Measurements from ENCODE around the gene AKT1.

The AKT1 gene

DNA sequence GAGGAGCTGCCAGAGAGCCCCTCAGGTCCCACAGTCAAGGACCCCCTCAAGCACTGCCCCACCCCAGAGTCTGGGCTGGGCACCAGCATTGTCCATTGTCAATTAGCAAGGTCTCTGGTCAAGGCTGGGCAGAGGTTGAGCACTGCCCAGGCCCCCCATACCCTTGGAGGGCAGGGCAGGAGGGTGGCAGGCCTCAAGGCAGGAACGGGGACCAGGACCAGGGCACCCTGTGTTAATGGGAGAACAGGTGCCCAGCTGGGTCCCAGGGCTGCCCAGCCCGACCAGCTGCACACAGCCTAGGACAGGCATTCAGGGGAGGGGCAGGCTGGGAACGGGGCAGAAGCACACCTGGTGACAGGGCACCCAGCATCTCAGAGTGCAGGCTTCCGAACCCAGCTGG, 24.2 kb downstream of the AKT1 start:
- DNase-seq = no peak

DNA sequence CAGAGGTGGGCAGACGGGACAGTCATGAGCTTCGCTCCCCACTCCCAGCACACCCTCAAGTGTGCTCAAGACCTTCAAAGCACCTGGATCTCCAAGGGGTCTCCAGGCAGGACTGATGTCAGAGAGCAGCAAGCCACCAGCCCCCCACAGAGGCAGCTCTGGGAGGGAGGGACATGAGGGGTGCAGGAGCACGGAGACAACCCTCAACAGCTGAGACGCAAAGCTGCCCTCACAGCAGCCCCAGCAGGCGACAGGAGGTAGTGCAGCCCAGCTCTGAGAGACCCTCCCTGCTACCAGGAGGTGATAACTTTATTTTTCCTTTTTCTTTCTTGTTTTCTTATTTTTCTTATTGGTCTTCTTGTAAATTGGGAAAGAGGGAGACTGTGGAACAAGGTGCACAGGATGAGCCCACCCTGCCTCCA, 24.7 kb downstream of the AKT1 start:
- no peak for DNase-seq

DNA sequence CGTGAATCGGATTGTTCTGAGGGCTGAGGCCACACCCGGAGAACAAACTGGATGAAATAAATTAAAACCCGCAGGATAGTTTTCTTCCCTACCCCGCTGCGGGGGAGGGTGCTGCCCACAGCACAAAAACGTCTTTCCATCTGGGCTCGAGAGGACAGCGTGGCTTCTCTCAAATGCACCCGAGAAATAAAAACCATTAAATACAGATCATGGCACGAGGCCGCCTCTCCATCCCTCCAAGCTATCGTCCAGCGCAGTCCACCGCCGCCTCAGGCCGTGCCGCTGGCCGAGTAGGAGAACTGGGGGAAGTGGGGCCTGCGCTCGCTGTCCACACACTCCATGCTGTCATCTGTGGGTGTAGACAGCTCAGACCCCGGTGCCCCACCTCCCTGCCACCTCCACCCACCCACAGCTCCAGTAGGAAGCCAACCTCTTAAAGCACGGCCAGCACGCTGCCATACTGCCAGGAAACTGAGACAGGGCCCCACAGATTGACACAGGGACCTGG, 25.4 kb downstream of the AKT1 start:
- no peak for DNase-seq

DNA sequence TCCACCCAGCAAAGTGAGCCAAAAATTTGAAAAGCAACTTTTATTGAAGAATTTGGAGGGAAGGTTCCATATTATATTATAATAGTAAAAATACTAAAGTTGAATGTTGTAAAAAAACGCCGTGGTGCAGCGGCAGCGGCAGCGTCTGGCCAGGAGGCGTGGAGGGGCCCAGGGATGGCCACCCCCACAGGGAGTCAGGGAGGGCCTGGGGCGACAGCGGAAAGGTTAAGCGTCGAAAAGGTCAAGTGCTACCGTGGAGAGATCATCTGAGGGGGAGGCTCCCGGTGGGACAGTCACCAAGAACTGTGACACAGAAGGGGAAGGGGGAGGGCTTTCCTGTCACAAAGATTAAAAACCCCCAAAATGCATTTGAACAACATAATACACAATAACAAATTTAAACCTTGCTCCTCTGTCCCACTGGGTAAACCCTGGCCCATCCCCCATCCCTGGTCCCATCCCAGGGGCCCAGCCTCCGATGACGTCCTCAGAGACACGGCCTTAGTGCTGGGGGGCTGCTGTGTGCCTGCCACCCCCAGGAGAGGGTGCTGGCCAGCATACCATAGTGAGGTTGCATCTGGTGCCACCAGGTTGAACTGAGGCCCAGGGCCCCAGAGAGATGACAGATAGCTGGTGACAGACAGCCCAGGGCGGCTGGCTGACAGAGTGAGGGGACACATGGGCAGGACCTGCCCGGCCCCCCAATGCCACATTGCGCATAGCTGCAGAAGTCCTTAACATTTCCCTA, 26.1 kb downstream of the AKT1 start:
- no peak for DNase-seq

DNA sequence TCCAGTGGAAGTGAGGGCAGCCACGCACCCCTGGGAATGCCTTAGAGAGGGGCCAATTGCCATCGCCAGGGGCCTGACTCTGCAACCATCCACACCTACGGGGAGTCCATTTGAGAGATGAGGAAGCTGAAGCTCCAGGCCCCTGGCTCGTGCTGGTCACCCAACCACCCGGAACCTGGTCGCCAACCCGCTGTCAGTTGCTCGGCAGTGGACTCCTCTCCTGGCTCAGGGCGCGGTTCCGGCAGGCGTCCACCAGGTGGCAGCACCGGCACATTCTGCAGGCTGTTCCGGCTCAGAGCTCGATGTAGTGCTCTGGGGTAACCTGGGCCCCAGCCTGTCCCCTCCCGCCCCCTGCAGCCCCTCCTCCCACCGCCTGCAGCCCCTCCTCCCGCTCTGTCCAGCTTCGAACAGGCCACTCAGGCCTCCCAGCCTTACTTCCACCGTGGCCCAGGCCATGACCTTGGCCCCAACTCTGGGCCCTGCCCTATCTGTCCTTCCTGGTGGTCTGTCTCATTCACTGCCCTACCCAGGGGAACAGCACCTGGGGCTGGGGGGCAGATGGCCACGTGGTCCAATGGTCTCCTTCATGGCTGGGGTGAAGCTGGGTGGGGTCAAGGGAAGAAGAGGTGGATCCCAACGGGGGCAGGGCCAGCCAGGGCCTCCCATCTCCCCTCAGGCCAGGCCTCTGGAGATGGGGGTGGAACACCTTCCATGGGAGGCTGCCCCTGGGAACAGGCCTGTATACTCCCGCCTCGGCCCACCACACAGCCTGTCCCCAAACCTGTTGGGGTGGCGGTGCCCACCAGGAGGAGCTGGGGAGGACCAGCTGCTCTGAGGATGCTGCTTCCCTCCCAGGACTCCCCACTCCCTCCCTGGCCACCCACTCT, 26.9 kb downstream of the AKT1 start:
- peak; percentile 79 to 97 (median 86) for DNase-seq

DNA sequence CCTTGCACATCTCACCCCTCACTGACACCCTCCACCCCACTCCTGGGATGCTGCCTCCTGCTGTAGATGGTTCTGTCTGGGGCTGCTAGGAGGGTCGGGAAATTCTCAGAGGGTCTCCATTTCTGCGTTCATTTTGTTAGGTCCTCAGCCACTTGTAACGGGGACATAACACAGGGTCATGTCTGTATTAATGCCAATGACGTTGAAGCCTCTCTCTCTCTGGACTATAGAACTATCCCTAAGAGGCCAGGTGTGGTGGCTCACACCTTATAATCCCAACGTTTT, 28.0 kb downstream of the AKT1 start:
- DNase-seq = no peak

DNA sequence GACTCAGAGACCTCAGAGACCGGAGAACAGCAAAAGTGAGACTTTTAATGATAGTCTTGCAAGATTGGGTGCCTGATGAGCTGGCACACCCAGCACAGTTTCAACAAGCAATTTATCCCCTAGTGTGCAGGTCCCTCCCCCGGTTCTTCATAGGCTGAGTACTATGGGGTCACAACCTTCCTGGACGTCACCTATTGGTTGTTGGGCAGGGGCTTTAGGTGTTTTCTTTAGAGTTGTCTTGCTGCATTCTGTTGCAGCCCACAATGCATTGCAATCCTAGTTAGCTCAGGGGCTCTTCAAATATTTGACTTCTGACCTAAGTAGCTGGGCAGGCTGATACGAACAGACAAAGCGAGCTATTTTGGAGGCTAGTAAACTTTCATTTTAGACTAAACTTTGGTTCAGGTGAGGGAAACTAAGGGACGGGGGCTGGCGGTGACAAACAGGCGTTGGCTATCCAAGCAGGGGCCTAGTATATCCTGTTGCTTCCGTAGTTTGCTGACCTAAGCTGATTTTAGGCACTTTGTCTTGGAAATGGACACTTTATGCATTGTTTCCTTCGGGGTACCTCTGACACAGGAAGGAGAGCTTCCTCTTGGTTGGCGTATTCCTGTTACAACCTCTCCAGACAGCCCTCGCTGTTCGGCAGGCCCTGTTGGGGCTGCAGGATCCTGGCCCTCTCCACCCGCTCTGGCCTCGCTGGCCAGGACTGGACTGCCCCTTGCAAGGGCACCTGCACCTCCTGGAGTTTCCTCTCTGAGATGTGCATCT, 28.5 kb downstream of the AKT1 start:
- no peak for DNase-seq

DNA sequence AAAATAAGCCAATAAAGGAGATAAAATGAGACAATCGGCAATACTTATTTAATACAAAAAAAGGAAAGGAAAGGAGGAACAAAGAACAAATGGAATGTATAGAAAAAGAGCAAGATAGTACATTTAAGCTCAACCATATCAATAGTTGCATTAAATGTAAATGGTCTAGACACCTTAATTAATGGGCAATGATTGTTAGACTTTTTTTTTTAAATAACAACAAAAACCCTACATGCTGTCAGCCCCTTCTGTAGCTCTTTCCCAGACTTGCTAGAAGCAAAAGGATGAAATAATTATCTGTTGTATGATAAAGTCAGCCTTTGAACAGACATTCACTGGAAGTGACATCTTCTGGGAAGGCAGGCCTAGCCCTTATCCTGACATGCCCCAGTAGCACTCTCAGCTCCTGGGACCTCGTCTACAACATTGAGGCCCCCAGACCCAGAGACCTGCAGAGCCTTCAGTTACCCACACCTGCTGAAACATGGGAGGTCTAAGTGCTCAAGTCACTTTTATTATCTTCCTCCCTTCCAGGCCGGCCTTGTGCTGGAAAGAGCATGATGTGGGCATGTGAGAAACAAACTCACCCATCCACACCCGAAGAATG, 29.2 kb downstream of the AKT1 start:
- no peak for DNase-seq

DNA sequence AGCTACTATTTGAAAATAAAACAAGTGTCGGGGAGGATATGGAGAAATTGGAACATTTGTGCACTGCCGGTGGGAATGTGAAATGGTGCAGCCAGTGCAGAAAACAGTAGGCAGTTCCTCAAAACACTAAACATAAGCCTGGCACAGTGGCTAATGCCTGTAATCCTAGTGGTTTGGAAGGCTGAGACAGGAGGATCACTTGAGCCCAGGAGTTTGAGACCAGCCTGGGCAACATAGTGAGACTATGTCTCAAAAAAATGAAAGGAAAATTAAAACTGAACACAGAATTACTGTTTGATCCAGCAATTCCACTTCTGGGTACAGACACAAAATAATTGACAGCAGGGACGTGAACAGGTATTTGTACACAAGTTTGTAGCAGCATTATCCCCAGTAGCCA, 30.0 kb downstream of the AKT1 start:
- DNase-seq = no peak

DNA sequence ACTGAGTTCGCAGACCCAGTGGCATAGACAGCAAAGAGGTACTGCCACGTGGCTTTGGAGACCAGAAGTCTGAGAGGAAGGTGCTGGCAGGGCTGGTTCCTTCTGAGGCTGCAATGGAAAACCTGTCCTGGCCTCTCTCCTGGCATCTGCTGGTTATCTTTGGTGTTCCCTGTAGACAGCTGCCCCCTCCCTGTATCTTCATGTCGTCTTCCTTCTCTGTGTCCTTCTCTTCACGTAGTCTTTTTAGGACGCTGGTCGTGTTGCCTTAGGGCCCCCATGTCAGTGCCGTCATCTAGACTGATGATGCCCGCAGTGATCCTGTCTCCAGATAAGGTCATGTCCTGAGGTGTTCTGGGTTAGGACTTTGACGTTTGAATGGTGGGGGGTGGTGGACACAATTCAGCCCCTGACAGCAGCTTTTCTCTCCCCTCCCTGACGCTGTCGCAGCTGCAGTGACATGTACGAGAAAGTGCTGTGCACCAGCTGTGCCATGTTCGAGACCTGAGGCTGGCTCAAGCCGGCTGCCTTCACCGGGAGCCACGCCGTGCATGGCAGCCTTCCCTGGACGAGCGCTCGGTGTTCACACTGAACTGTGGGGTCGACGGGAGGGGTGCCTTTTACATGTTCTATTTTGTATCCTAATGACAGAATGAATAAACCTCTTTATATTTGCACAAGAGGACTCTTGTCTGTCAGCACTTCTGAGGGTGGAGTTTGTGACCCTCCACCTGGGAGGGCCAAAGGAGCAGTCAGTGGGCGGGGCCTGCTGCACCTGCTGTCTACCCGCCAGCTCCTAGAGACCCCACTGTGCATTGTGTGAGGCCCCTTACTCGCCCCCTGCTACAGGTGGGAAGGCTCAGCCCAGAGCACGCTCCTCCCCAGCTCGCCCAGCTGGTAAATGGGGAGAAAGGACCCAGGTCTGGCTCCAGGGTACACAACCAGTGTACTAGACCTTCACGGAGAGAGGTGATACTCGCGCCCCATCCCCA, 36.3 kb downstream of the AKT1 start:
- DNase-seq = no peak

DNA sequence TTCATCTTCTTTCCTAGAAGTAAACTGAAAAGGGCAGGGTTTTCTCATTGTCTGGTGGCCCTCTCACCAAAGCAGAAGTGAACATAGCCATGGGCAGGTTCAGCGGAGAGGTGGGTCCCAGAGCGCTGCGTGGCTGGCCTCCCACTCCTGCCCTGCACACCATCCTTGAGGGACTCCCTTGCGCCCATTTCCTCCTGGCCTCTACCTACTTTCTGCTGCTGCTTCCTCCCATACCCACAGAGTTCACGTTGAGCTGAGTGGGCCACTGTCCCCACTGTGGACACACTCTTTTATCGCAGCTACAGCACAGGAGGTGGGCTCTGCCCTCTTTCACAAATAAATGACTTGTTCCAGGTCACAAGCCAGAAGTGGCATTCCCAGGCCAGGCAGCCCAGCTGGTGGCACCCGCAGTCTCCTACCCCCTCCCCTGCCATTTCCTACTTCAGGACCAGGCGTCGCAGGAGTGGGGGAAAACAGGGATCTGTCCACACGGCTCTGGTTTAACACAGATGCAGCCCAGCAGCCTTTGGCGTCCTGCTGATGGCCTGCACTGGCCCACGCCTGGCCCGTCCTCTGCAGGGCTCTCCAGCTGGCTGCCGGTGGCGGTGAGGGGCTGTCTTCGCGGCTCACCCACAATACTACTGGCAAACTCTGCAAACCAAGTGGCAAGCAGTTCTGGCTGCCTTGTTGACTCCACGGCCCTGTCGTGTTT, 37.7 kb downstream of the AKT1 start:
- DNase-seq = no peak

DNA sequence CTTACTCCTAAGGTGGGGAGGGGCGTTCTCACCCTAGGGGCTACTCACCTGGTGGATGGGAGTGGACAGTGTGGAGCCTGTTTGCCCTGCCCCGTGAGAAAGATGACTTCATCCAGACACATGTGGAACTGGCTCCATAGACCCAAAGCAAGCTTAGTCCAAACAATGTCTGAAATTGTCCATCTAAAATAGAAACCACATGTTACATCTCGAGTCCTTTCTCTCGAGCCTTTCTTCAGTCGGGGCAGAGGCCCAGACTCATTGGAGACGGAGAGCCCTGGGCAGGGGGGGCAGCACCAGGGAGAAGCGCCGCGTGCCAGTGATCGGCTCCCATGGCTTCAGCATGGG, 38.3 kb downstream of the AKT1 start:
- no peak for DNase-seq

DNA sequence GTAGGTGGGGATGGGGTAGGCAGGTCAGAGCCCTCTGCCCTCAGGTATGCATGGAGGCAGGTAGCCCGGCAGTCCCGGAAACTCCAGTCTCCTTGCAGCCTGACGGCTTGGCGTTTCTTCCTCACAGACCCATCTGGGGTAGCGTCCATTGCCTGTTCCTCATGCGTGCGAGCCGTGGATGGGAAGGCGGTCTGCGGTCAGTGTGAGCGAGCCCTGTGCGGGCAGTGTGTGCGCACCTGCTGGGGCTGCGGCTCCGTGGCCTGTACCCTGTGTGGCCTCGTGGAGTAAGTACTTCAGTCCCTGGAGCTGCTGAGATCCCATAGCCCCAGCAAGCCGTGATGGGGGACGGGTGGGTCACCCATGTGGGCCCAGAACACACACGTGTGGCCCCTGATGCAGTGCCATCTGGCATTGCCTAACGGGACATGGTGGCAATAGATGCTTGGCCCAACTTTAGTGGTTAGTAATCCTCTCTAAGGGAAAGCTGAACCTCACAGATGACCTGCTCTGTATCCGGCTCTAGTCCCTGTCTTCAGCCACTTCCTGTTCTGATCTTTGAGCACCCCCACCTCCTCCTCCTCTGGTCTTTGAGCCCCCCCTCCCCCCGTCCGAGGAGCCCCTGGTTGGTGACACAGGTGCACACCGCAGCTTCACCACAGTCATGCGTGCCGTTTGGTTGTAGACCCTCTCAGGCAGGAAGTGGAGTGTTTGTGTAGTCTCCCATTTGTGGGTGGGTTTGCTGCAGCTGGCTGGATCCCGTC, 38.9 kb downstream of the AKT1 start:
- no peak for DNase-seq

DNA sequence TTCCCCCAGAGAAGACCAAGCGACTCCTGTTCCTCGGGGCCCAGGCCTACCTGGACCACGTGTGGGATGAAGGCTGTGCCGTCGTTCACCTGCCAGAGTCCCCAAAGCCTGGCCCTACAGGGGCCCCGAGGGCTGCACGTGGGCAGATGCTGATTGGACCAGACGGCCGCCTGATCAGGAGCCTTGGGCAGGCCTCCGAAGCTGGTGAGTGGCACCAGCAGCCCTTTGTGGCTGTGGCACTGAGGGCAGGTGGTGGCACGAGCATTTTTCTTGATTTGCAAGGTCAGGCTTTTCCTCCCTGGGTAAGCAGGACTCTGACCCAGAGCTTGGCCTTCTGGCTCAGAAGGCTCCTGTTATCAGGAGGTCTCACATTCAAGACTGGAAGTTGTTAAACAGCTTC, 39.9 kb downstream of the AKT1 start:
- no peak for DNase-seq

DNA sequence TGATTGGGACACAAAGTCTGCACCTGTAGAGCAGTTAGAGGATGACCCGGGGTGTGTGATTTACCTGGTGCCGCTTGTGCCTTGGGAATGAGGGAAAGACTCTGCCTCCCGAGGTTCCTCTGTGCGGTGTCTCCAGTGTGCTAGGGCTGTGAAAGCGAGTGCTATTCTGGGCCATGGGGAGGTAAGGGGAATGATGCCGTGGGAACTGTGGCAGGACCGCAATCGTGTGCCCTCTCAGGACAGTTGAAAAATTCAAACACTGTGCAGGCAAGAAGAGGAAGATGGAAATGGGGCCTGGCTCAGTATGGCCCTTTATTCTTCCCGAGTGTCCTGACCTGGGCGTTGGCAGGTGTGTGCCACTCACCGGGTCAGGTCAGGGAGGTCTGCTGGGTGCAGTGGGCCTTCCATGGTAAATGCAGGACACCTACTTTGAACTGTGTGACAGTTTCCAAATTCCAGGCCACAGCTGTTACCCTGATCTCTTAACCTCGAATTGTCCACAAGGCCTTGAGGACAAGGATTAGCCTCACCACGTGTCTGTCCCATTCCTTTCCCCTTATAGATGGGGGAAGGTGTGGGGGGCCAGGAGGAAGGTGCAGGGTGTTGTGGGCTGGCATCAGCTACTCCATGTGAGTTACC, 41.2 kb downstream of the AKT1 start:
- no peak for DNase-seq

DNA sequence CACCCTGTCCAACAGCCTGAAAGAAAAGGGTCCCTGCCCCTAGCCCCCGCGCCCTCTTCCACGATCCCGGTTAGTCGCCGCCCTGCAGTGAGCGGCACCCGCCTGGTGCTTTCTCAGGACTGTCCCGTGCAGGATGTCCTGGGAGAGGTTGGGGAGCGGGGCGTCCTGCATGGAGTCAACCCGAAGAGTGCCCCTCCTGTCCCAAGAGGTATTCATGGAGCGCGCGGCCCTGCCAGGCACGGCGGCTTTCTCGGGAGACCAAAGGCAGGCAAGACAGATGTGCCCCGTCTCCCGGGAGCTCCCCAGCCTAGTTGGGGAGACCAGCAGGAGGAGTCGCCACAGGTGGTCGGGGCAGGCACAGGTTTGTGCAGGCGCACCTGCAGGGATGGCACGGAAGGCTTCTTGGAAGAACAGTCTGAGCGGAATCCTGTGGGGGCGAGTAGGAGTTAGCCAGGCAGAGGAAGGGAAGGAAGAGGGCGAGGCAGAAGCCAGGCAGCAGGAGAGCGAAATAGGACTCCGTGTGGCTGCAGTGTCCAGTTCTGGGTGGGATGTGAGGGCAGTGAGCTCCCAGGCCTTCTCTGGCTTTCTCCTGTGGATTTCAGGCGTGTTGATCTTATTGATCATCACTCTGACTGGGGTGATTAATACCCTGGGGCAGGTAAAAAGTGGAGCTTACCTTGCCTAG, 41.9 kb downstream of the AKT1 start:
- no peak for DNase-seq

DNA sequence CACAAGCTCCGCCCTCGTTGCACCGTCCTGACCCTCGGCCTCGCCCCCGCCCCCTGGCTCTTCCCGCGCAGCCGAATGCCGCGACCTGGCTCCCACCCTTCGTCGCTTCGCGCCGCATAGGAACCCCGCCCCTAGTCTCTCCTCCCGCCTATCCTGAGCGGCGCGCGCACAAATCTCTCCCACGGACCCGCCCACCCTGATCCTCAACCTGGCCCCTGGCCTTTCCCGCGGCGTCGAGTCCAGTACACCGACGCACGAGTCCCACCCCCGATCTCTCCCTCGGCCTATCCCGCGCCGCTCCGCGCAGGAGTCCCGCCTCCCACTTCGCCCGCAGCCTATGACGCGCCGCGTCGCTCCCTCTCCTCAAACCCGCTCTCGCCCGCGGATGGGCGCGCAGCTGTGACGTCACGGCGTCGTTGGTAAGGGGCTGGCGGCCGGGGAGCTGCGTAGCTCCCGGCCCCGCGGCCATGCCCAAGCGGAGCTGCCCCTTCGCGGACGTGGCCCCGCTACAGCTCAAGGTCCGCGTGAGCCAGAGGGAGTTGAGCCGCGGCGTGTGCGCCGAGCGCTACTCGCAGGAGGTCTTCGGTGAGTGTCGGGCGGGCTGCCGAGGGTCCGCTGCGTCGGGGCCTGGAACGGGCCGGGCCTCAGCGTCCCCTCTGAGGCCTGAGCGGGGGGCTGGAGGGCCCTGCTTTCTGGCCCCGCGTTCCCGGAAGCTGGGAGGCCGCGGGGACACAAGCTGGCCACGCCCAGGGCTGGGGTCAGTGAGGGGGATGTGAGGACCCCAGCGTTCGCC, 42.6 kb downstream of the AKT1 start, which contains the start of gene SIVA1:
Gene SIVA1 (plus strand): TSS at position 413 of the 793 bp plus-strand sequence. CDS start 55 bp downstream, at position 468.
- DNase-seq = peak; percentile 100

DNA sequence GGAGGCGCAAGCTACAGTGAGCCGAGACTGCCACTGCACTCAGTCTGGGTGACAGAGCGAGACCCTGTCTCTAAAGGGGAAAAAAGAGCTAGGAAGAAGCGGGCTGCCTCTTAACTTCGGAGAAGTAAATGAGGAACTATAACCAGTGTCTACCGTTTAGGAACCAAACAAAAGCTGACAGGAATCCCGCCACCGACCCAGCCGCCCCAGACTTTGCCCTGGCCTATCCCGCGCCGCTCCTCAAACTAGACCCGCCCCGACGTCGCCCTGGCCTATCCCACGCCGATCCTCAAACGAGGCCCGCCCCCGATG, 43.2 kb downstream of the AKT1 start:
- DNase-seq = no peak
